ENCODE results near the gene KLF9. TPM values are rescaled to one million over a fixed set of nuclear protein-coding genes. Genes with fewer than 3 reads are reported as not detected.

KLF9 gene
- polyA plus RNA-seq, 1 donor = 2.6 TPM

DNA sequence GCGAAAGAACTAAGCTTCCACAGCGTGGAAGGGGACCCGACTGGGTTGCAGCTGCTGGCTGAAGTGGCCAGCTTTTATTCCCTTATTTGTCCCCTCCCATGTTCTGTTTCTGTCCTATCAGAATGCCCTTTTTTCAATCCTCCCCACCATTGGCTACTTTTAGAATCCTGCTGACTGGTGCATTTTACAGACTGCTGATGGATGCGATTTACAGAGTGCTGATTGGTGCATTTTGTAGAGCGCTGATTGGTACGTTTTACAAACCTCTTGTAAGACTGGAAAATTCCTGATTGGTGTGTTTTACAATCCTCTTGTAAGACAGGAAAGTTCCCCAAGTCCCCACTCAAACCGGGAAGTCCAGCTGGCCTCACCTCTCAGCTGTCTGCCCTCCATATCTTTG is 50.7 kb downstream of the KLF9 start:
- Histone ChIP-seq H3K4me1 (ENCODE audit: control insufficient read depth, insufficient read depth, low read length) (no peaks in the 10 kb centered on the region), H3K27me3 (ENCODE audit: control insufficient read depth, insufficient read depth, low read length) (no peaks in the 10 kb centered on the region), H3K9me3 (ENCODE audit: control insufficient read depth, low read depth, low read length) (no peaks in the 10 kb centered on the region), H3K4me3 (ENCODE audit: low read length) (no peak overlapping the region), H3K27ac (ENCODE audit: low read length) (no peak overlapping the region), H3K36me3 (ENCODE audit: control insufficient read depth, insufficient read depth, low read length) (no peaks in the 10 kb centered on the region)
- DNase-seq = no peak
- 100% methylated on average over 2 of the region's 7 CpGs for WGBS (ENCODE audit: insufficient coverage, low lambda C conversion rate)

DNA sequence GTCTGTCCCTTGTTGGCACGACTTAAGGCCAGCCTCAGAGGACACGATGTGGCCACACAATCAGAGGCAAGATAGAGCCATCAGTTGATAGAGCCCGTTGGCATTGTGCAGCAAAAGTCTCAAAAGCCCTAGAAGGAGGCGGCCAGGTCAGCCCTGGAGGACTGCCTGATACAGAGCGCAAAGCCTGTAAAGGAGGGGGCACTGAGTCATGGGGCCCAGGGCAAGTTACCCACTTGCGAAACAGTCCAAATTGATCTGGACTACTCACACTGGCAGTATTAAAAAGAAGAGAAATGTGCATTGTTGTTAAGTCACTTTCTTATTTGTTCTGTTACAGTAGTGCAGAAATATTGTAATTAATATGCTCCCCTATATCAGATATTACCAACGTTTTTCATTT is 51.5 kb downstream of the KLF9 start:
- Histone ChIP-seq H3K4me3 (ENCODE audit: low read length) (no peak overlapping the region), H3K27ac (ENCODE audit: low read length) (no peak overlapping the region), H3K4me1 (ENCODE audit: control insufficient read depth, insufficient read depth, low read length) (no peaks in the 10 kb centered on the region), H3K27me3 (ENCODE audit: control insufficient read depth, insufficient read depth, low read length) (no peaks in the 10 kb centered on the region), H3K9me3 (ENCODE audit: control insufficient read depth, low read depth, low read length) (no peaks in the 10 kb centered on the region), H3K36me3 (ENCODE audit: control insufficient read depth, insufficient read depth, low read length) (no peaks in the 10 kb centered on the region)
- WGBS (ENCODE audit: insufficient coverage, low lambda C conversion rate) = 89% methylated on average over 3 of the region's 7 CpGs
- DNase-seq = no peak

DNA sequence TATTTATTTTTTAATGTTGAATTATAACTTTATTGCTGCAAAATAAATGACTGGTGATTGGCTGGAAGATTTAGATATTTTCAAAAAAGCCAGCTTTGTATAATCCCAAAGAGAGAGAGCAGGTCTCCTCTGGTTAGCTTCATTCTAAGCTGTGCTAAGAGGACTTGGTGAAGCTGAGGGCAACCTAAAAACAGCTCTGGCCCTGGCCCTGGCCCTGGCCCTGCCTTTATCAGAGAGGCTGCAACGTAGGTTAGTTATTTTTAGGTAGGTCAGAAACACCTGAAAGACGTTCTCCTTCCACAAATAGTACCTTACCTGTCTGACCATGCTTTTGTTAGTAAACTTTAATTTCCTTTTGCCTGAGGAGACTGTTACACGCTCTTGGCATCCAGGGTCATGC is 58.7 kb downstream of the KLF9 start:
- 83% methylated on average over 1 of the region's 3 CpGs for whole genome bisulfite sequencing (ENCODE audit: insufficient coverage, low lambda C conversion rate)
- no peak overlapping the region for H3K4me3 ChIP-seq (ENCODE audit: low read length)
- peaks cover 10% of the 10 kb centered on the region for H3K36me3 ChIP-seq (ENCODE audit: control insufficient read depth, insufficient read depth, low read length)
- no peaks in the 10 kb centered on the region for H3K27me3 ChIP-seq (ENCODE audit: control insufficient read depth, insufficient read depth, low read length)
- H3K27ac ChIP-seq (ENCODE audit: low read length) = no peak overlapping the region
- DNase-seq = no peak
- H3K9me3 ChIP-seq (ENCODE audit: control insufficient read depth, low read depth, low read length) = no peaks in the 10 kb centered on the region
- no peaks in the 10 kb centered on the region for H3K4me1 ChIP-seq (ENCODE audit: control insufficient read depth, insufficient read depth, low read length)

DNA sequence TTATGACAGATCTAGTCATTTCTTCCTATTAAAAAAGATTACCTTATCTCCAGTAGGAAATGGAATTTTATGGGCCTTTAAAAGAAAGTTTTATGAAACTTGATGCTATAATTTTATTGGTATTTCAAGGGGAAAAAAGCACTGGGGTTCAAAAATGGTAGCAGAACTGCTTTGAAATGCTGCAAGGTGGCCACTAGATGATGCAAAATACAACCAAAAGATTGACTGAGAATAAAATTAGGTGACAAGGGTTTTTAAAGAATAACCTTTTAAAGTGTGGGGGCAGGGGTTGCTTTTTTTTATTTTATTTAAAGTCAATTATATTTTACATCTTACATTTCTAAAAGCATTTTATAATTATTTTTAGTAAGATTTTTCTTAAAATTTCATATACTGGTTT is 61.7 kb downstream of the KLF9 start:
- Histone ChIP-seq H3K27me3 (ENCODE audit: control insufficient read depth, insufficient read depth, low read length) (no peaks in the 10 kb centered on the region), H3K9me3 (ENCODE audit: control insufficient read depth, low read depth, low read length) (no peaks in the 10 kb centered on the region), H3K27ac (ENCODE audit: low read length) (no peak overlapping the region), H3K4me3 (ENCODE audit: low read length) (no peak overlapping the region), H3K4me1 (ENCODE audit: control insufficient read depth, insufficient read depth, low read length) (no peaks in the 10 kb centered on the region), H3K36me3 (ENCODE audit: control insufficient read depth, insufficient read depth, low read length) (peaks cover 31% of the 10 kb centered on the region)
- no peak for DNase-seq

DNA sequence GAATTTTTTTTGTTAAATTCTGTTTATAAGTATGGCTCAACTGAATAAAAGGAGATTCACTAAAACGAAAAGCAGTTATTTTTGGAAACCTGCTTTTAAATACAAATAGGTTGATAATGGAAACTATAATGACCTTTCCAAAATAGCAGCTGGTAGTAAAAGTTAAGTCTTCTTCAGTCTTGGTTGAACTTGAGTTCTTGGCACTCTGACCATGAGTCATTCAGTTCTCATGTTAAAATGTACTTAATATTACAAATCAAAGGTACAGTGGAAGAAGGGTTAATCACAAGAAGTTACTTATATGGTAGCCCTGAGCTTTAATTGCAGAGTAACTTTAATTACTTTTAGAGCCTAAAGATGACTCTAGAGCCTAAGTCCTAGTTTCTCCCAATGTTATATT is 62.1 kb downstream of the KLF9 start:
- whole genome bisulfite sequencing (ENCODE audit: insufficient coverage, low lambda C conversion rate) = 67% methylated on average over 1 of the region's 1 CpG
- Histone ChIP-seq H3K4me1 (ENCODE audit: control insufficient read depth, insufficient read depth, low read length) (no peaks in the 10 kb centered on the region), H3K27me3 (ENCODE audit: control insufficient read depth, insufficient read depth, low read length) (no peaks in the 10 kb centered on the region), H3K4me3 (ENCODE audit: low read length) (no peak overlapping the region), H3K36me3 (ENCODE audit: control insufficient read depth, insufficient read depth, low read length) (peaks cover 30% of the 10 kb centered on the region), H3K27ac (ENCODE audit: low read length) (no peak overlapping the region), H3K9me3 (ENCODE audit: control insufficient read depth, low read depth, low read length) (no peaks in the 10 kb centered on the region)
- no peak for DNase-seq

DNA sequence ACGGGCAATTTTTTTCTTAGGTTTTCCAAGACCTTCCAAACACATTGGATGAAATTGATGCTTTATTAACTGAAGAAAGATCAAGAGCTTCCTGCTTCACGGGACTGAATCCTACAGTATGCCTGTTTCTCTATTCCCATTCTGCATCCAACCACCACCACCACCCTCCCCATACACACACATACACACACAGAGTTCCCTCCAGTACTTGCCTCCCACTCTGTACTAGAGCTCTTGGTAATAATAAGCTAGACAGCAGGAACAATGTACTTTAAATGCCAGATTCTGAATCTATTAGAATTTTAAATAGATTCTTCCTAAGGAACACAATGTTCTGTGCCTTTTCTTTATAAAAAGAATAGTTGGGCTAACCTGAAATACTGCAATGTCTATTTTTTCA is 67.4 kb downstream of the KLF9 start:
- 100% methylated on average over 1 of the region's 2 CpGs for WGBS (ENCODE audit: insufficient coverage, low lambda C conversion rate)
- Histone ChIP-seq H3K27ac (ENCODE audit: low read length) (no peak overlapping the region), H3K4me3 (ENCODE audit: low read length) (no peak overlapping the region), H3K36me3 (ENCODE audit: control insufficient read depth, insufficient read depth, low read length) (peaks cover 38% of the 10 kb centered on the region), H3K4me1 (ENCODE audit: control insufficient read depth, insufficient read depth, low read length) (no peaks in the 10 kb centered on the region), H3K27me3 (ENCODE audit: control insufficient read depth, insufficient read depth, low read length) (no peaks in the 10 kb centered on the region), H3K9me3 (ENCODE audit: control insufficient read depth, low read depth, low read length) (no peaks in the 10 kb centered on the region)
- DNase-seq = no peak

DNA sequence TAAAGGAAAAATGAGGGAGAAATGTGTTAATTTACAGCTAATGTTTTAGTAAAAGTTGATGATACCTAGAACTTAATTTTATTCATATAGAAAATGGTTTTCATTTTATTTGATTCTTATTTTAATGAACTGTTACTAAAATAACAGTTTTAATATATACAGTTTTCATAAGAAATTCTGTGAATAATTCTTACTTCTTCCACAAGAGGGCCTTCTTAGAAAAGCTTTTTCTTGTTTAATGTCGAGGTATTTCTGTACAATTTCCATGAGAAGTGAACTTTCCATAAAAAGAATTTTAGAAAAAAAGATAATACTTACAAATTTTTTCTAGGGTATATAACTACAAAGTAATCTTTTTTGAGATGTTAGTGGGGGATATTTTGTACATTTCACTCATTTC is 73.9 kb downstream of the KLF9 start:
- Histone ChIP-seq H3K4me3 (ENCODE audit: low read length) (no peak overlapping the region), H3K27ac (ENCODE audit: low read length) (no peak overlapping the region), H3K36me3 (ENCODE audit: control insufficient read depth, insufficient read depth, low read length) (peaks cover 6% of the 10 kb centered on the region), H3K27me3 (ENCODE audit: control insufficient read depth, insufficient read depth, low read length) (no peaks in the 10 kb centered on the region), H3K9me3 (ENCODE audit: control insufficient read depth, low read depth, low read length) (no peaks in the 10 kb centered on the region), H3K4me1 (ENCODE audit: control insufficient read depth, insufficient read depth, low read length) (no peaks in the 10 kb centered on the region)
- DNase-seq = no peak
- 25% methylated on average over 1 of the region's 1 CpG for WGBS (ENCODE audit: insufficient coverage, low lambda C conversion rate)

Other genes starting within 250 kb of the KLF9 start
- 37.8 TPM for gene SMC5, start 155.7 kb downstream of the KLF9 start, polyA plus RNA-seq